DMS114 treated with DMSO at 0.1 percent for 48 hours (cell line): ENCODE measurements around the gene SMIM28.

Source experiments
- DNase-seq: peaks from one replicate; lab custom pipeline; 2025; ENCODE audit not compliant: unreplicated experiment; lab: John Stamatoyannopoulos, UW

The SMIM28 gene

DNA sequence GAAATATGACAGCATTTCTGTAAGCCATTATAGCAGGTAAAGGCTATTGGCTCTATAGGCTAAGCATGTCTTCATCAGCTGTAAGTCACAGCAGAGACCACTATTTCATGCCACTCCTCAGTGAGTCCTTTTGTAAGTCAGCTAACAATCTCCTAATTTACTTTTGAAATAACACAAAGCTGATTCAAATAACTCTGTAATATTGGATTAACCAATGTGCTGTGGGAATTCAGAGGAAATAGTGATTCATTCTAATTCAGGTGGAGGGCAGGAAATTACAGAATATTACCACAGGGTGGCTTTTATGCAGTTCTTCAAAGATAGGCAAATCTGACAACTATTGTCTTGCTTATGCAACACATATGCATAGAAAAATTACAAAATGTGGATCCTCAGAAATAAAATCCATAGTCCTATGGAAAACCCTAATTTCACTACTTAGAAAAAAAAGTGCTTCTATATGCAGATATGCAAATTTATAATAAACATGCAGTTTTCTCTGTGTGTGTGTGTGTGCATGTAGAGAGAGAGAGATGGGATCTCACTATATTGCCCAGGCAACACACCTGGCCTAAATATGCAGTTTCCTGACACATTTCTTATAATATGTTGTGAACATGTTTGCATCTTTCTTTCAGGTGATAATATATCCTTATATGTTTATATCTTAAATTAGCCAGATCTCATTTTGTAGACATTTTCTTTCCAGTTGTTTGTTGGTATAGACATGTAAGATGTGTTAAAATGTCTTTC, 4.8 kb upstream of the SMIM28 start:
- no peak for DNase-seq

DNA sequence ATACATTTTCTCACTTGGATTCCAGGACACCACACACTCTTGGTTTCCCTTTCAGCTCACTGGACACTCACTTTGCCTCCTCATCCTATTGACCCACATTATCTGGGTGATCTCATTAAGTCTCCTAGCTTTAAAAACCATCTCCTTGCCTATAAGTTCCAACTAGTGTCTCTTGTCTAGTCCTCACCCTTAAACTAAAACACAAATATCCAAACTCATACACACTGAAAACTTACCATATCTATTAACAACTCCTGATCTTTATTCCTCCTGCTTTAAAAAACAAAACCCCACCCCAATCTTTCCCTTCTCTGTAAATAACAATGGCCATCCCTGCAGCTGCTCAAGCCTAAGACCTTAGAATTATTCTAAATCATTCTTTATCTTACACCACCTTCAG, 3.5 kb upstream of the SMIM28 start:
- no peak for DNase-seq

DNA sequence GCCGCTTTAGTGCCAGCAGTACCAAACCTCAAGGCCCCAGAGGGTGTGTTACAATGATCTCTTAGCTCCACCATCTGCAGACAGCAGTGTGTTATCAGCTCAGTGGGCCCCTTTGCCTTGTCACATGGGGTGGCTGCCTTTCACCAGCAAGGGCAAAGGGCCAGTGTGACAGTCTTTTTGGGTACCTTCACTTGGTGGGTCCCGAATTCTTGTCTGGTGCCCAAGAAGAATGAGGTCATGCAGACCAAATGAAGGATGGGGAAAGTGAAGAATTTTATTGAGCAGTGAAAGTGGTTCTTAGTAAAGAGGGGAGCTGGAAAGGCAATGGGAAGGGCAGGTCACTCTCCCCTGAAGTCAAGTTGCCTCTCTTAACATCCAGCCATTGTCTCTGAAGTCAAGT, 2.9 kb upstream of the SMIM28 start:
- no peak for DNase-seq

DNA sequence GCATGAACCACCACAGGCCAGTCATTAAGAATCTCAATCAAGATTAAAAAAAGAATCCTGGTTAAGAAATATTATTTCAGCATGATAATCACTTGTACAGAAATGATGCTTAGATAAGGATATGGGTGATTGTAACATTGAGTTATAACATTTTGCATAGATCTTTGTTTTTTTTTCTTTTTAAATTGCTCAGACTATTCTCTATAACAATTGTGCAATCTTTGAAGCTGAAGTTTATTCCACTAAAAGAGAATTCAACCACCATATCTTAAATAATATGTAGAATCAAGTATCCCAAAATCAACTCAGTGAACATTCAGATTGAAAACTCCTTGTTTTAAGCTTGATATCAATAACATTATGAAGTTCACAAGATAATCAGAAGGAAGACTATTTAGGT, 663 bp upstream of the SMIM28 start:
- DNase-seq = no peak

DNA sequence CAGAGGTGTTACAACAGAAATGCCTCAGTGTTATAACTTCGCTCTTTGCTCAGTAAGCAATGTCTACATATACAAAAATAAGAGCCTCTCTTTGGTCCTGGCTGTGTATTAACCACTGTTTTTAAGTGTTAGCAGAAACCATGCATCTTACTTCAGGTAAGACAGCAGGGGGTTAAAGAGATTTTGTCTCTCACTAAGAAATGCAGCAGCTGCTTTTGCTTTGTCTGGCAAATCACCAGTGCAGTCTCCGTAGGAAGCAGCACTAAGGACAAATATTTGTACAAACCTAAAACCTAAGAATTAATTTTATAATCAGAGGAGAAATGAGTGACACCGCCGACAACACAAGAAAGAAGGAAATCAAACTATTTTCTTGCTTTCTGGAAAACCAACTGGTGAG, 758 bp downstream of the SMIM28 start:
- no peak for DNase-seq

DNA sequence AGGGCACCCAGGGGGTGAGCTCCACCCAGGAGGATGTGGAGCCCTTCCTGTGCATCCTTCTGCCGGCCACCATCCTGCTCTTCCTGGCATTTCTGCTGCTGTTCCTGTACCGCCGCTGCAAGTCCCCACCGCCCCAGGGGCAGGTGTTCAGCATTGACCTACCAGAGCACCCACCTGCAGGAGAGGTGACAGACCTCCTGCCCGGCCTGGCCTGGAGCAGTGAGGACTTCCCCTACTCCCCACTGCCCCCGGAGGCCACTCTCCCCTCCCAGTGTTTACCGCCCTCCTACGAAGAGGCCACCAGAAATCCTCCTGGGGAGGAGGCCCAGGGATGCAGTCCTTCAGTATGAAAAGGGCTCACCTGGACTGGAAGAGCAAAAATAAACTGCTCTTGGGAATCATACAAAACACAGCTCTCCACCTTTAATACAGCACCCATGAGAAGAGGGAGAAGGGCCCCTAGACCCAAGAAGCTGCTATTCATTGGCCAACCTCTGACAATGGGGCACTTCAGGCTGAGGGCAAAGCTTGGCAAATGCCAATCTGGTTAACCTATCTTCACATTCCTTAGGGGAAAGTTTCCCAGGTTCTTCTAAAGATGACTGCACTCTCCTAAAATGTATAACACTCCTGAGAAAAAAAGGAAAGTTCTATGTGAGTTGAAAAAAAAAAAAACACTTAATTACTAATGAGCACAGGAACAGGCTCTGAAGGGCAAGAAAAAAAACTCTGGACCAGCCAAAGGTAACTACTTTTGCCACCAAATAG, 5.0 kb downstream of the SMIM28 start:
- no peak for DNase-seq

DNA sequence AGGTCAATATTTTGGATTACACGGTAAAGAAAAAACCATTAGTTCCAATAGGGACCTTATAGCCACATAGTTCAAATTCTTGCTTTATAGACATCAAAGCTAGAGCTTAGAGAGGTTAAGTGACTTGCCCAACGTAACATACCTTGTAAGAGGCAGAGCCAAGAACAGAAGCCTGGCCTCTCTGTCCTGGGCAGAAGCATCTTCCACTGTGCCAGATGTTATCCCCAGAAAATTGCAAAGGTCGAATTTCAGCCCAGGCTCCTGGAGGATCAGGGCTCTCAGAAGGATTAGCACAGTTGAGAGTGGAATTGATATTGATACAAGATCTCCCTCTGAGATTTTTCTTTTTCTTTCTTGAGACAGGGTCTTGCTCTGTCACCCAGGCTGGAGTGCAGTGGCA, 6.1 kb downstream of the SMIM28 start:
- no peak for DNase-seq

DNA sequence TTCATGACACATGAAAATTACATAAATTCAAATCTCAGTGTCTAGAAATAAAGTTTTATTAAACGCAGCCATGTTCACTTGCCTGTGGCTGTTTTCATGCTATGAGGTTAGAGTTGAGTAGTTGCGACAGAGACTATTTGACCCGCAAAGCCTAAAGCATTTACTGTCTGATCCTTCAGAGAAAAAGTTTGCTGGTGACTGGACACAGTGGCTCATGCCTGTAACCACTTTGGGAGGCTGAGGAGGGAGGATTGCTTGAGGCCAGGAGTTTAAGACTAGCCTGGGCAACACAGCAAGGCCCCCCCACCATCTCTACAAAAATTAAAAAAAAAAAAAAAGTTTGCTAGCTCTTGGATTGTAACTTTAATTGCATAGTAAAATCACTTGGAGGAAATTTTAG, 9.2 kb downstream of the SMIM28 start:
- DNase-seq = no peak

DNA sequence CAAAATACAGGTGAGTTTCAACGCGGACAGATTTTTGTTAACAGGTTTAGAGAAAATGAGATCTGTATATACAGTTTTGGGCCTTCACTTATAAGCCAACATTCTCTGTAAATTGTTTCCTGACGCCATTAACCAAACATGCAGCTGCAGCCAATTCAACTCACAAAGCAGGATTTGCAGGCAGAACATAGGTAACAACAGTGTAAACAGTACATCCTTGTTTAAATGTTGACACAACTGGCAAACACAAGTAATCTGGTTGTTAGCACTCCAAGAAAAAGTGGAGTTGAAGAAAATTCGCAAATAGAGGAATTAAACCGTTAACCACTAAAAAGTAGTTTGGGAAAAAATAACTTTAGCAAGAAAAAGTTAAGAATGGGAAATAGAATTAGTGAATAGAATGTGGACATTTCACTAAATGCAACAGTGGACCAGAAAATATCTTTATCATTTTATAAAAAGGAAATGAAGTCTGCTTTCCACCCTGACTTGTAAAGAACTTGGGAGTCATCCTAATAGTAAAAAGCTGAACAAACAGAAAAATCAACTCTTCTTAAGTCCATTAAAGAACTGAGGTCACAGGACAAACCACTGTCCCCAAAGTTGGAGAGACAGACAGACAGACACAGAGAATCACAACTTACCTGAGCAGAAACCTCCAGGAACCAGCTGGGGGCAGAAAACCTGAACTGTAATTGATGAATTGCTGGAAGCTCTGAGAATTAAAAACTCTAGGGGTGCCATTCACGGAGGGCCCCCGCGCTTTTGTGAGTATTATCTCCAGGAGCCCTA, 10.1 kb downstream of the SMIM28 start:
- no peak for DNase-seq

DNA sequence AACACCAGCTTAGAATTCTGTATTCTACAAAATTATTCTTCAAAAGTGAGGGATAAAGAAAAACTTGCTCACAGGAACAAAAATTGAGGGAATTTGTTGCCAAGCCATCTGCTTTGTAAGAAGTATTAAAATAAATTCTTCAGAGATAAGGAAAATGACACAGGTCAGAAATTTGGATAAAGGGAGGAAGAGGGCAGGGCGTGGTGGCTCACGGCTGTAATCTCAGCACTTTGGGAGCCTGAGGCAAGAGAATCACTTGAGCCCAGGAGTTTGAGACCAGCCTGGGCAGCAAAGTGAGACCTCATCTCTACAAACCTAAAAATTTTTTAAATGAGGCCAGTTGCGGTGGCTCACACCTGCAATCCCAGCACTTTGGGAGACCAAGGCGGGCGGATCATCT, 11.8 kb downstream of the SMIM28 start:
- no peak for DNase-seq

DNA sequence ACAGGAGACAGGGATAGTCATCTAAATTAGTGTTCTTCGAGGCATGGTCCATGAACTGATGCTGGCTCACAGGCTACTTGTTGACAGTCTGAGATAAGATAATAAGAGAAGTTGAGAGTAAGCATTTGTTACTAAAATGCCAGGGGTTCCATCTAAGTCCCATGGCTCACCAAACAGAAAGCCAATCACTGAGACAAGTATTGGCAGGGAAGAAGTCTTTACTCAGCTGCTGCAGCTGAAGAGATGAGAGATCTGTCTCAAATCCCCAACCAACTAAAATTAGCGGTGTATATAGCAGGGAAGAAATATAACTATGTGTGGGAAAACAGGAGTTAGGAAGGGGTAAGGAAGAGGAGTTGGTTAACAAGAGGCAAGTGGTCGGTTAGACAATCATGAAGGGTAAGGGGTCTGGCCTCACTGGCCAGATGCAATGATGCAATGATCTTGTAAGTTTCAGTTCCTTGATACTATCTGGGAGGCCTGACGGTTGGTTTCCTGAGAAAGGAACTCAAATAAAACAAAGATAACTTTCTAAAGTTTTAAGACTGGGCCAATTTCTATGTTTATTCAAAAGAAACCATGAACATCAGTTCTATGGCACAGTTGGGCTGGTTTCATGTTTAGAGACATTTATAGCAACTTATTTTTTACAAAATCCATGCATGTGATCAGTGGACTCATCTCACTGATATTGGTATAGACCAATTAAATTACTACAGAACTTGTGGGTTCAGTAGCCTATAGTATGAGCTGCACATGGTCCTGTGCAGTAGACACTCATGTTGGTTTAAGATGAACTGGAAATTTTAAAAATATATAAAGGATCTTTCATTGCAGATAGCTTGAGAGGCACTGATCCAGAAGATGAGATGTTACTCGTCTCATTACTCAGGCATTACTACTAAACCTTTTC, 16.4 kb downstream of the SMIM28 start:
- DNase-seq = no peak

DNA sequence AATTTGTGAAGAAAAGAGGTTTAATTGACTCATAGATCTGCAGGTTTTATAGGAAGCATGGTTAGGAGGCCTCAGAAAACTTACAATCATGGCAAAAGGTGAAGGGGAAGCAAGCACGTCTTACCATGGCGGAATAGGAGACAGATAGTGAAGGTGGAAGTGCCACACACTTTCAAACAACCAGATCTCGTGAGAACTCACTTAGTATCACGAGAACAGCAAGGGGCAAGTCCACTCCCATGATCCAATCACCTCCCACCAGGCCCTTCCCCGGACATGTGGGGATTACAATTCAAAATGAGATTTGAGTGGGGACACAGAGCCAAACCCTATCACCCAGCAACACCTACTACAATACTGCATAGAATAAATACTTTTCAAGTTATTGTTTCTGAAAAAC, 19.0 kb downstream of the SMIM28 start:
- no peak for DNase-seq

DNA sequence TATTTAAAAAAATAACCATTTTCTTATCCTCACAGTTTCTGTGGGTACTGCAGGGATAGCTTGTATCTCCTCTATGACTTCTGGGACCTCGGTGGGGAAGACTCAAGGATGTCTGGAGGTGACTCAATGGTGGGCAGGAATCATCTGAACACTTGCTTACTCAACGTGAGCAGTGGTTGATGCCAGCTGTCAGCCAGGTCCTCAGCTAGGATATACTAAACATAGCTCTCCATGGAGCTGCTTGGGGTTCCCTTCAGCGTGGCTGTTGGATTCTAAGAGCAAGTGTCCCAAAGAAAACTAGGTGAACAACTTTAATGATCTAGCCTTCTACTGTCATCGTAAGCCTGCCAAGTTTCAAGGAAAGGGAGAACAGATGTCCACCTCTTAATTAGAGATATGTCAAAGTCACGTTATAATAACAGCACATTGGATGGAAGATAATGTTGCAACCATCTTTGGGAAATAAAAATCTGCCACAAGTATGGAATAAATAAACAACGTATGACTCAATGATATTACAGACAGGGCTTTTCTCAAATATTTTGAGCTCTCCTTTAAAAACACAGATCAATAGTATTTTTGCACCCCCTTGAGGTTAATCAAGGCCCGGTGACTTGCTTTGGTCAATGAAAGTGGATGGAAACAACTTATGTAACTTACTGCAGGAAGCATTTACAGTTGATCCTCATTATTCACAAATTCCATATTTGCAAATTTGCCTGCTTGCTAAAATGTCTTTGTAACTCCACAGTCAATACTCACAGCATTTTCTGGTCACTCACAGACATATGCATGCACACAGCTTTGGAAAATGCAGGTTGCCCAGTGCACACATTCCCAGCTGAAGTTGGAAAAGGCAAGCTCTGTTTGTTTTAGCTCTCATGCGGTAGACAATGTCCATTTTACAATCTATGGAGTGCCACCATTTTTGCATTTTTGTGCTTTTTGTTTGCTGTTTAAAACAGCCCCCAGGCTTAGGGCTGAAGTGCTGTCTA, 19.7 kb downstream of the SMIM28 start:
- DNase-seq = no peak

DNA sequence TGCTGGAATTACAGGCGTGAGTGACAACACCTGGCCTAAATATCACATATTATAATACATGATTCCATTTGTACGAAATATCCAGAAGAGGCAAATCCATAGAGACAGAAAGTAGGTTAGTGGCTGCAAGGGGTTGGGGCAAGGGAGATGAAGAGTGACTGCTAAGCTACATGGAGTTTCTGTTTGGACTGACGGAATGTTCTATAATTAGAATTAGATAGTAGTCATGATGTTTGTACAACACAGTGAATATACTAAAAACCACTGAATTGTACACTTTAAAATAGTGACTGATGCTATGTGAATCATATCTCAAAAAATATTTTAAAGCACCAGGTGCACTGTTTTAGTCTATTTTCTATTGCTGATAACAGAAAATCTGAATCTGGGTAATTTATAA, 22.6 kb downstream of the SMIM28 start:
- no peak for DNase-seq

DNA sequence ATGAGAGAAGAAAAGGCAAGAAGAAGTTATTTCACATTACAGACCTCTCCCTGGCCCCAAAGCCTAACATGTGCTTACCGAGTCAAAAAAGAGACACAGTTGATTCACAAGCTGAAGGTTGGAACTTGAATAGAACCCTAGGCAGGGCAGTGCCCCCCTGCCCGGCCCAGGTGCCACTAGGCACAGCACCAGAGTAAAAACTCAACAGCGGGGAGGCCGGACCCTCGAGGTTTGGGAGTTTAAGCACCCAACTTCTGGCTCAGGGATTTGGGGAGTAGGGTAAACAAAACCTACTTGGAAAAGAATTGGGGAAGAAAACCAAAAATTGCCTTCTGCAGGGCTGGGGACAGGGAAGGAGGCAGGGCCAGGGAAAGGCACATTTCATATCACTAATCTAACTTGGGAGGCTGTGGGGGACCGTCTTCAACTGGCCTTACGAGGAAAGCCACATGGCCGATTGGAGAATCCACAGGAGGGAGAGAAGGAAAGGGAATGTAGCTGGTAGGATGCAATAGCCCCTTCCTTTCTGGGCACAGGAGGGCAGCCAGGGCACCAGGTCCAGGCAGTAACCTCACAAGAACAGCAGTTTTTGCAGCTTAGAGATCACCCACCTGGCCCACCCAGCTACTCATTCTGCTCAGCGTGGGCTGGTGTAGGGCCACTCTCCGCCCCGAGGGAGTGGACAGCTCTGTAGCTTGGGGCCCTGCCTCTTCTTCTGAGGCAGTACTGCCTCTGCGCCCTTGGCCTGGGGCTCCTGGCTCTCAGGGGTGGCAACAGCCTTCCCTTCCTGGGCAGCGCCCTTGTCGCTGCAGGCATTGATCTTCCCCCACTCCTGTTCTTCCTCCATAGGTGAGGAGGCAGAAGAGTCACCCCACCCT, 24.5 kb downstream of the SMIM28 start:
- no peak for DNase-seq

DNA sequence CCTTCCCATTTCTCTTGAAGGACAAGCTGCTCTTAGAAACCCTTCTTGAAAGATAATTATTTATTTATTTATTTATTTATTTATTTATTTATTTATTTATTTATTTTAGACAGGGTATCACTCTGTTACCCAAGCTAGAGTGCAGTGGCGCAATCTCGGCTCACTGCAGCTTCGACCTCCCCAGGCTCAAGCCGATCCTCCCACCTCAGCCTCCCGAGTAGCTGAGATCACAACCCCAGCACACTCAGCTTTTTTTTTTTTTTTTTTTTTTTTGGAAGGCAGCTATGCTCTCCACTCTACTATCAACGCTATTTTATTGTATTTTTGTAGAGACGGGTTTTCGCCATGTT, 25.1 kb downstream of the SMIM28 start:
- no peak for DNase-seq

DNA sequence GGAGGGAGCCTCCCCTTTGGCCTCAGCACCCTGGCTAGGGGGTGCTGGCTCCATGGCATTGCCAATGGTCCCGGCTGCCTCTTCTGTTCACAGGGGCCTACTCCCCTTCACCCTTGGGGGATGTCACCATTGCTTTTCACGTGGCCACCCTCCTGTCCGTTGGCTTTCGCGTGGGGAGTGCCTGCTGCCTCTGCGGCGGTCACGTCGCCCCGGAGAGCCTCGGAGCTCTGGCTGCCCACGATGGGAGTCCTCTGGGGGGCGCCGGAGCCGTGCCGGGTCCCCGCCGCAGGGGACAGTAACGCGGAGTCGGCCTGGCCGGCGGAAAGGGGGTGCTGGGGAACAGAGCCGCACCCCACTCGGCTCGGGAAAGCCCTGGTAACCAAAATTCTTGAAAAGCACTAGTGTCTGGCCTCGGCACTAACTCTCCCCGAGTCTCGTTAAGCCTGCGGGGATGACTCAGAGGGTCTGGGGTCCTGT, 25.7 kb downstream of the SMIM28 start:
- no peak for DNase-seq

DNA sequence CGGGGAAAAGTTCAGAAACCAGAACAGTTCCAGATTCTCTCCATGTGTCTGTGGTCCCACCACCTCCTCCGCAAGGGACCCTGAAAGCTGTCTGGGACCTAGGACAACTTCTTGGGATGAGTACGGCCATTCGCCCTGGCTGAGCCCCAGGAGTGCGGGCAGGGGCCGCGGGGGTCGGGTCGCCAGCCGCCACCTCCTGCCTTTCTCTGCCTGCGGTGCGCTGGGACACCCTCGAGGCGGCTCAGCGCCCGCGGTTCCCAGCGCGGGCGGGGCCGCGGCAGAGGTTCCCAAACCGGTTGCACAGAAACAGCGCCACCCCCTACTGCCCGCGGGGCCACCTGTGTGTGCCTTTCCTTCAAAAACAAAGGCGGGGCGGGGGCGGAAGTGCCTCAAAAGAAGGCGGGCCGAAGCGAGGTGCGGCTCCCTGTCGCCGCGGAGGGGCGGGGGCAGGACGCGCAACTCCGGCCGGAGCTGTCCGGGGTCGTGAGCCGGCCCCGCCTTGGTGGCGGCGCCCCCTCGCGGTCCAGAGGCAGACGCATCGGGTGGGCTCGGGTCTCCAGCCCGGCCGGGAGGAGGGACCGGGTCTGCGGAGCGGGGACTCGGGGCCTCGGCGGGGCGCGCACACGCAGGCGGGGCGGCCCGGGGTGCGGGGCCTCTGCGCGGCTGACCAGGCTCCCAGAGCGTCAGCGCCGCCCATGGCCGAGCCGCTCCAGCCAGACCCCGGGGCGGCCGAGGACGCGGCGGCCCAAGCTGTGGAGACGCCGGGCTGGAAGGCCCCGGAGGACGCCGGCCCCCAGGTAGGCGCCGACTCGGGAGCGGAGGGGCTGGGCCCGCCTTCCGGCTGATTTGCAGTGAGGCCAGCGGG, 26.3 kb downstream of the SMIM28 start, which contains the start of gene HEBP2:
Gene HEBP2, plus strand, starts transcription at position 423 of the 865 bp plus-strand sequence. Its CDS starts 273 bp downstream, at position 696.
- peak; percentile 45 for DNase-seq
